Astrocyte (in vitro differentiated cells and primary cell): ENCODE measurements around the gene RNGTT. TPM values are rescaled to one million over a fixed set of nuclear protein-coding genes. Genes with fewer than 3 reads are reported as not detected.

Experiments
- DNase-seq: peaks from one replicate; pipeline ENCODE4 v3.0.0-alpha.2; 2010; ENCODE audit warnings: low read depth
- FAIRE-seq: peaks from 2 replicates; lab custom pipeline; 2011; peaks lifted over from hg19 to GRCh38; lab: Jason Lieb, UNC
- H2AFZ ChIP-seq: 2 replicates; pipeline ENCODE4 v1.6.0; 2012; ENCODE audit warnings: low read depth, low read length, inconsistent platforms
- H3K27ac ChIP-seq: 2 replicates; pipeline ENCODE4 v1.5.1; 2011; ENCODE audit warnings: low read depth, low read length, inconsistent platforms
- H3K27me3 ChIP-seq: 2 replicates; pipeline ENCODE4 v1.6.0; 2011; ENCODE audit warnings: low read length, inconsistent platforms; ENCODE audit not compliant: insufficient read depth
- H3K36me3 ChIP-seq: 2 replicates; pipeline ENCODE4 v1.5.1; 2011; ENCODE audit warnings: low read length, inconsistent platforms; ENCODE audit not compliant: insufficient read depth
- H3K4me1 ChIP-seq: 2 replicates; pipeline ENCODE4 v1.5.1; 2011; ENCODE audit warnings: low read length, inconsistent platforms; ENCODE audit not compliant: insufficient read depth
- H3K4me2 ChIP-seq: 2 replicates; pipeline ENCODE4 v1.6.0; 2012; ENCODE audit warnings: low read length, inconsistent platforms
- H3K4me3 ChIP-seq: 2 replicates; pipeline ENCODE4 v1.5.1; 2011; ENCODE audit warnings: low read depth, mild to moderate bottlenecking, low read length, inconsistent platforms; ENCODE audit not compliant: insufficient read depth
- H3K79me2 ChIP-seq: 2 replicates; pipeline ENCODE4 v1.6.0; 2012; ENCODE audit warnings: mild to moderate bottlenecking, low read length, inconsistent platforms; ENCODE audit not compliant: insufficient read depth
- H3K9ac ChIP-seq: 2 replicates; pipeline ENCODE4 v1.6.0; 2012; ENCODE audit warnings: mild to moderate bottlenecking, low read length, inconsistent platforms
- H3K9me3 ChIP-seq: 2 replicates; pipeline ENCODE4 v1.5.1; 2012; ENCODE audit warnings: low read depth, mild to moderate bottlenecking, low read length, inconsistent platforms; ENCODE audit not compliant: insufficient read depth
- H4K20me1 ChIP-seq: 2 replicates; pipeline ENCODE4 v1.6.0; 2012; ENCODE audit warnings: low read length, inconsistent platforms; ENCODE audit not compliant: insufficient read depth
- H3K27ac Mint-ChIP-seq: one replicate; pipeline ENCODE4 v1.8.0; 2021; ENCODE audit warnings: mild to moderate bottlenecking, mixed read lengths; ENCODE audit not compliant: unreplicated experiment
- H3K27me3 Mint-ChIP-seq: one replicate; pipeline ENCODE4 v1.8.0; 2021; ENCODE audit warnings: low read depth, mixed read lengths; ENCODE audit not compliant: unreplicated experiment
- H3K36me3 Mint-ChIP-seq: one replicate; pipeline ENCODE4 v1.8.0; 2021; ENCODE audit warnings: low read depth, mixed read lengths; ENCODE audit not compliant: unreplicated experiment
- H3K4me1 Mint-ChIP-seq: one replicate; pipeline ENCODE4 v1.8.0; 2021; ENCODE audit warnings: low read depth, mixed read lengths; ENCODE audit not compliant: unreplicated experiment
- H3K4me3 Mint-ChIP-seq: one replicate; pipeline ENCODE4 v1.8.0; 2021; ENCODE audit warnings: mild to moderate bottlenecking, moderate library complexity, mixed read lengths; ENCODE audit not compliant: unreplicated experiment
- H3K9me3 Mint-ChIP-seq: one replicate; pipeline ENCODE4 v1.8.0; 2021; ENCODE audit warnings: mild to moderate bottlenecking, mixed read lengths; ENCODE audit not compliant: unreplicated experiment
- EZH2 ChIP-seq: IDR thresholded peaks from 2 replicates; pipeline ENCODE4 v1.6.1; 2012; ENCODE audit warnings: mild to moderate bottlenecking, low read length, inconsistent platforms; ENCODE audit not compliant: insufficient read depth
- total RNA-seq: library from RNA; stranded (reverse); gene quantifications from 2 replicates; pipeline ENCODE4 v1.2.1, GENCODE V29; 2021
- TF ChIP-seq, protein P1 (sequence below): IDR thresholded peaks from 2 replicates; pipeline ENCODE4 v1.5.1; 2011; ENCODE audit warnings: low read depth, mild to moderate bottlenecking, inconsistent platforms, low read length, moderate library complexity; ENCODE audit not compliant: insufficient read depth

RNGTT gene
- total RNA-seq, 1 donor from 2014 or later, result 16.0 TPM

DNA sequence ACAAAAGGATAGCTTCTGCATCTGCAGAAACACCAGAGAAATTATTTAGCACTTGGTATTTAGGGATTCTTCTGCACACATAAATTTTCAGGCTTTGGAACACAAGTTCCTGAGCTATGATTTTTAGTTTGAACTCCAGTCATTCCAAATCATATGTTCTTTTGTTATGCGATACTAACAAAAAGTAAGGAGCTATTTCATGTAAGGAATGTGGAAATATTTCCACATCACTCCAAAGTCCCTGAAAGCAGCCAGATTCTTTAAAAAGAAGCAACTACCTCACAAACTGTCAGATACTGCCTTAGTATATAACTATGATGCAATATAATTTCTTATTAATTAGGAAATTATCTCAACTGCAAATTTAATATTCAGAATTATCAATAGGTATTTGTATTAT lies 106.9 kb downstream of the RNGTT start:
- Mint-ChIP-seq H3K27me3 (no peaks in the 10 kb centered on the region), H3K4me1 (no peaks in the 10 kb centered on the region), H3K36me3 (peaks cover 3% of the 10 kb centered on the region), H3K9me3 (no peaks in the 10 kb centered on the region), H3K4me3 (no peak overlapping the region), H3K27ac (no peak overlapping the region)
- no peak for TF ChIP-seq EZH2
- TF ChIP-seq, protein P1, sequence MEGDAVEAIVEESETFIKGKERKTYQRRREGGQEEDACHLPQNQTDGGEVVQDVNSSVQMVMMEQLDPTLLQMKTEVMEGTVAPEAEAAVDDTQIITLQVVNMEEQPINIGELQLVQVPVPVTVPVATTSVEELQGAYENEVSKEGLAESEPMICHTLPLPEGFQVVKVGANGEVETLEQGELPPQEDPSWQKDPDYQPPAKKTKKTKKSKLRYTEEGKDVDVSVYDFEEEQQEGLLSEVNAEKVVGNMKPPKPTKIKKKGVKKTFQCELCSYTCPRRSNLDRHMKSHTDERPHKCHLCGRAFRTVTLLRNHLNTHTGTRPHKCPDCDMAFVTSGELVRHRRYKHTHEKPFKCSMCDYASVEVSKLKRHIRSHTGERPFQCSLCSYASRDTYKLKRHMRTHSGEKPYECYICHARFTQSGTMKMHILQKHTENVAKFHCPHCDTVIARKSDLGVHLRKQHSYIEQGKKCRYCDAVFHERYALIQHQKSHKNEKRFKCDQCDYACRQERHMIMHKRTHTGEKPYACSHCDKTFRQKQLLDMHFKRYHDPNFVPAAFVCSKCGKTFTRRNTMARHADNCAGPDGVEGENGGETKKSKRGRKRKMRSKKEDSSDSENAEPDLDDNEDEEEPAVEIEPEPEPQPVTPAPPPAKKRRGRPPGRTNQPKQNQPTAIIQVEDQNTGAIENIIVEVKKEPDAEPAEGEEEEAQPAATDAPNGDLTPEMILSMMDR, result no peak
- no peak overlapping the region for H3K9ac ChIP-seq
- H4K20me1 ChIP-seq, result no peaks in the 10 kb centered on the region
- no peak overlapping the region for H3K27ac ChIP-seq
- FAIRE-seq, result no peak
- H3K4me2 ChIP-seq, result no peak overlapping the region
- no peak overlapping the region for H3K4me3 ChIP-seq
- no peaks in the 10 kb centered on the region for H3K79me2 ChIP-seq
- H3K27me3 ChIP-seq, result no peaks in the 10 kb centered on the region
- no peaks in the 10 kb centered on the region for H3K9me3 ChIP-seq
- no peaks in the 10 kb centered on the region for H3K36me3 ChIP-seq
- no peaks in the 10 kb centered on the region for H3K4me1 ChIP-seq
- no peak for DNase-seq
- H2AFZ ChIP-seq, result no peak overlapping the region

DNA sequence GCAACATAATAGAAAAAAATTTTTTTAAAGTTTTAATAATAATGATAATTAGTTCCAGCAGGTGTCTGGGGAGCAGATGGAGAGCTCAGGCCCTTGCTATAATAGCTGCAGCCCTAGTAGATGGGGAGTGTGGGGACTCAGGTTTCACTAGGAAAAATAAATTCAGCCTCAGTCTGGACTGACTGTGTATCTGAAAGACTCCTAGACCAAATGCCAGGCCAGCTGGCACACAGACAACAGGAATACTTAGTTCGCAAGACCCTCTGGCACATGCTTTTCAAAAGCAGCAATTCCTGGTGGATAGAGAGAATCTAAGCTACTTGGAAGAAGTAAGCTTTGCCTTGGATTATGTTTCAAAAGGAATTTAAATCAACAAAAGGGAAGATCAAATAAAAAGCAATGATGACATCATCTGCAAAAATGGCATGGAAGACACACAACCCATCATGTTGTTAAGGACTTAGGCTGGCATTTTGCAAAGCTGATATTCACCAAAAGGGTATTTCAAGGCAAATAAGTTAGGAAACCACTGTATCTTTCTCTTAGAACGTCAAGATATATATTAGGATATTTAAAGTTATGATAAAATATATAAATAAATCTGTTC lies 107.8 kb downstream of the RNGTT start:
- H3K27ac ChIP-seq, result no peak overlapping the region

DNA sequence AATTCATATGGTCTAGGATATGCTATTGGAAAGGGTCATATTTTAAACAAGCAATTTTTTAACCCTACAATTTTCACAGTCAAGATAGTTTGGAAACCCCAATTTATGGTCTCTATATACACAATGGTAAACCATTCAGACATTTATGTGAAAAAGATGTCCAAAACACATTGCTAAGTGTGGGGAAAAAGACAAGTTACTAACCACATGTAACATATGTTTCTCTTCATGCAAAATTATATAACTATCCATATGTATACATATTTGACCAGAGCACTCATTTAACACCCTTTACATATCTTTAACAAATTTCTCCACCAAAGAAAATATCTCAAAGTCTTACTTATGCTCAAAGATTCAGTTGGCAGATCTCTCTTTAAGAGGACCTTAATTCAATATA lies 110.6 kb downstream of the RNGTT start:
- Histone ChIP-seq H3K27ac (no peak overlapping the region), H3K4me3 (no peak overlapping the region), H3K4me2 (no peak overlapping the region), H3K4me1 (no peaks in the 10 kb centered on the region), H3K79me2 (no peaks in the 10 kb centered on the region), H3K9ac (no peak overlapping the region), H3K36me3 (no peaks in the 10 kb centered on the region), H3K27me3 (no peaks in the 10 kb centered on the region), H3K9me3 (no peaks in the 10 kb centered on the region), H4K20me1 (no peaks in the 10 kb centered on the region), H2AFZ (no peak overlapping the region)
- DNase-seq, result no peak
- Mint-ChIP-seq H3K27ac (no peak overlapping the region), H3K4me3 (no peak overlapping the region), H3K4me1 (peaks cover 3% of the 10 kb centered on the region), H3K27me3 (no peaks in the 10 kb centered on the region), H3K36me3 (no peaks in the 10 kb centered on the region), H3K9me3 (no peaks in the 10 kb centered on the region)
- TF ChIP-seq, protein P1, result no peak
- no peak for TF ChIP-seq EZH2
- no peak for FAIRE-seq

More for the DNA sequence above, 107.8 kb downstream of the RNGTT start:
- no peaks in the 10 kb centered on the region for H3K27me3 Mint-ChIP-seq
- Histone ChIP-seq H4K20me1 (no peaks in the 10 kb centered on the region), H3K27me3 (no peaks in the 10 kb centered on the region), H3K4me2 (no peak overlapping the region), H3K9me3 (no peaks in the 10 kb centered on the region), H3K4me3 (no peak overlapping the region), H3K9ac (no peak overlapping the region), H3K36me3 (no peaks in the 10 kb centered on the region), H3K79me2 (no peaks in the 10 kb centered on the region), H3K4me1 (no peaks in the 10 kb centered on the region), H2AFZ (no peak overlapping the region)
- H3K9me3 Mint-ChIP-seq, result no peaks in the 10 kb centered on the region
- no peak overlapping the region for H3K4me3 Mint-ChIP-seq
- TF ChIP-seq, protein P1, result no peak
- no peak for TF ChIP-seq EZH2
- no peak for DNase-seq
- no peaks in the 10 kb centered on the region for H3K4me1 Mint-ChIP-seq
- no peak for FAIRE-seq
- peaks cover 3% of the 10 kb centered on the region for H3K36me3 Mint-ChIP-seq
- no peak overlapping the region for H3K27ac Mint-ChIP-seq
